GM12878 (cell line): ENCODE measurements around the gene SLC36A3. TPM values are rescaled to one million over a fixed set of nuclear protein-coding genes. Genes with fewer than 3 reads are reported as not detected.
A peak's percentile ranks its signal among the peaks of the same experiment; 100 is the strongest.

Source experiments
- ATAC-seq: fragments of 200-7000 bp; cut with Tn5 transposase; 3 replicates; pipeline ENCODE4 v1.9.1; 2020; ENCODE audit warnings: mild to moderate bottlenecking, moderate library complexity
- BruUV-seq: library from RNA; stranded (reverse); fragments of 400-500 nt; replicated peaks from 2 replicates; lab custom pipeline; 2021; lab: Mats Ljungman, UMichigan
- CTCF ChIA-PET: fragments of 300-600 bp; sonication (Branson Sonifier 250); formaldehyde crosslinking; extraction: SDS; loops from one replicate; lab custom pipeline; 2021; ENCODE audit warnings: inconsistent platforms; lab: Yijun Ruan, JAX
- POLR2A ChIA-PET: fragments of 350-600 bp; formaldehyde crosslinking; extraction: SDS; loops from one replicate; lab custom pipeline; 2021; ENCODE audit warnings: inconsistent platforms; lab: Charles Lee
- RAD21 ChIA-PET: fragments of 300-600 bp; sonication (Branson Sonifier 250); formaldehyde crosslinking; loops from one replicate; lab custom pipeline; 2023; ENCODE audit warnings: antibody characterized with exemption; ENCODE audit not compliant: unreplicated experiment; lab: Charles Lee
- SMC1A ChIA-PET: fragments of 300-600 bp; sonication (Branson Sonifier 250); formaldehyde crosslinking; loops from one replicate; lab custom pipeline; 2023; ENCODE audit not compliant: unreplicated experiment, uncharacterized antibody; lab: Charles Lee
- DNase-seq: peaks from one replicate; pipeline ENCODE4 v3.0.0-alpha.2; 2011; ENCODE audit warnings: low read depth, low spot score
- FAIRE-seq: peaks from 3 replicates; lab custom pipeline; 2011; peaks lifted over from hg19 to GRCh38; lab: Jason Lieb, UNC
- H2AFZ ChIP-seq: 2 replicates; pipeline ENCODE4 v1.6.0; 2011; ENCODE audit warnings: low read depth, low read length, control low read depth; ENCODE audit not compliant: control insufficient read depth
- H3K27ac ChIP-seq: 2 replicates; pipeline ENCODE4 v1.5.1; 2011; ENCODE audit warnings: control low read depth; ENCODE audit not compliant: control insufficient read depth, insufficient read depth
- H3K27me3 ChIP-seq, 2 experiments: replicated peaks in 1 of 2; 2 replicates each; pipeline versions ENCODE4 v1.6.0 to v1.6.1; 2011; ENCODE audit warnings: low read length in 1 of 2; ENCODE audit not compliant: control insufficient read depth in 2 of 2, insufficient read depth in 2 of 2
- H3K36me3 ChIP-seq, 2 experiments: 2 replicates each; pipeline ENCODE4 v1.5.1; 2011; ENCODE audit warnings: low read length in 1 of 2; ENCODE audit not compliant: control insufficient read depth in 2 of 2, insufficient read depth in 2 of 2
- H3K4me1 ChIP-seq: 2 replicates; pipeline ENCODE4 v1.6.1; 2011; ENCODE audit warnings: mild to moderate bottlenecking, low read length, moderate library complexity, mixed read lengths; ENCODE audit not compliant: control insufficient read depth, insufficient read depth
- H3K4me2 ChIP-seq: 2 replicates; pipeline ENCODE4 v1.6.0; 2011; ENCODE audit warnings: control low read depth; ENCODE audit not compliant: control insufficient read depth, insufficient read depth
- H3K4me3 ChIP-seq: fragments of 200-600 bp; sonication (generic); 2 replicates; pipeline ENCODE4 v1.5.1; 2016
- H3K79me2 ChIP-seq: 2 replicates; pipeline ENCODE4 v1.6.0; 2011; ENCODE audit warnings: low read length; ENCODE audit not compliant: control insufficient read depth, insufficient read depth
- H3K9ac ChIP-seq: 2 replicates; pipeline ENCODE4 v1.8.0; 2011; ENCODE audit warnings: low read length, control low read depth, mixed read lengths; ENCODE audit not compliant: control insufficient read depth, insufficient read depth
- H3K9me3 ChIP-seq: replicated peaks from 3 replicates; pipeline ENCODE4 v1.5.1; 2011; ENCODE audit warnings: mild to moderate bottlenecking, low read length; ENCODE audit not compliant: control insufficient read depth, insufficient read depth
- H4K20me1 ChIP-seq: 2 replicates; pipeline ENCODE4 v1.6.0; 2011; ENCODE audit not compliant: control insufficient read depth, insufficient read depth
- CBFB ChIP-seq: IDR thresholded peaks from 2 replicates; pipeline ENCODE4 v1.6.1; 2016; ENCODE audit warnings: antibody characterized with exemption, low read depth
- CHD1 ChIP-seq: IDR thresholded peaks from 2 replicates; pipeline ENCODE4 v1.6.1; 2012; ENCODE audit warnings: low read depth, low read length, improper control_type of control experiment
- GATAD2B ChIP-seq: fragments of 450-650 bp; conservative IDR thresholded peaks from 2 replicates; pipeline ENCODE4 v1.6.1; 2017; ENCODE audit warnings: low read depth, mild to moderate bottlenecking, moderate library complexity
- WGBS: methylation state at CpG from one replicate; pipeline ENCODE4 v1.1.6; 2016; ENCODE audit warnings: low lambda C conversion rate; ENCODE audit not compliant: insufficient replicate concordance, insufficient coverage; ENCODE audit errors: missing lambda C conversion rate; 5-methylcytosine and 5-hydroxymethylcytosine counted together
- in situ Hi-C: fragments of 300-500 bp; cut with MboI; formaldehyde crosslinking; loops from 9 replicates; pipeline ENCODE4 v1.14.3; 2018; ENCODE audit warnings: mixed read lengths
- intact Hi-C: fragments of 100-400 bp; cut with micrococcal nuclease; formaldehyde crosslinking; loops from one replicate; pipeline ENCODE4 v1.14.2; 2022; ENCODE audit not compliant: unreplicated experiment
- polyA plus RNA-seq, 11 experiments: library from polyadenylated mRNA; depleted of rRNA in 4 of 11; unstranded in 6 of 11; stranded (reverse) in 5 of 11; fragments of >200 nt; fragmentation: Nextera tagmentation in 4 of 11; fragmentation: Illumina TruSeq in 1 of 11; extraction: Ambion mirVana in 4 of 11; extraction: Trizol in 1 of 11; gene quantifications; 1 replicate in 1 of 11; 2 replicates in 10 of 11; pipeline versions ENCODE4 v1.2.1 to v1.2.3, GENCODE V29; 2011 to 2016; ENCODE audit warnings: inconsistent platforms in 2 of 11, missing spikeins in 2 of 11, low read depth in 1 of 11
- total RNA-seq, 4 experiments: library from RNA; depleted of rRNA in 3 of 4; stranded (reverse); fragments of >200 nt in 3 of 4; fragmentation: Illumina TruSeq in 1 of 4; extraction: Trizol in 1 of 4; gene quantifications; 2 replicates each; pipeline versions ENCODE4 v1.2.1 to v1.2.3, GENCODE V29; 2013 to 2021
- TF ChIP-seq, protein P1 (sequence below): fragments of 450-650 bp; IDR thresholded peaks from 2 replicates; pipeline ENCODE4 v1.6.1; 2017; ENCODE audit warnings: mild to moderate bottlenecking, low read depth, inconsistent platforms; ENCODE audit not compliant: poor library complexity, severe bottlenecking

The SLC36A3 gene
- total and polyA plus RNA-seq, 10 of the 15 experiments (the other 5 are each of a cell fraction or from before 2014, with no cell fraction given): 0.03 TPM; not detected in 9

DNA sequence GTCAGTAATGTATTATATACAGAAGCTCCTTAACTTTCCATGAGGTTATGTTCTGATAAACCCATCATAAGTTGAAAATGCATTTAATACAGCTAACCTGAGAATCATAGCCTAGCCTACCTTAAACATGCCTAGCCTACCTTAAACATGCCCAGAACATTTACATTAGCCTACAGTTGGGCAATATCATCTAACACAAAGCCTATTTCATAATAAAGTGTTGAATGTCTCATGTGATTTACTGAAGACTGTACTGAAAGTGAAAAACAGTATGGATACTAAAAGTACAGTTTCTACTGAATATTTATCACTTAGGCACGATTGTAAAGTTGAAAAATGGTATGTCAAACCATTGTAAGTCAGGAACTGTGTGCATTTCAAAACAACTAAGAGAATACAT, 49.0 kb downstream of the SLC36A3 start (continued):
- TF ChIP-seq, protein P1, sequence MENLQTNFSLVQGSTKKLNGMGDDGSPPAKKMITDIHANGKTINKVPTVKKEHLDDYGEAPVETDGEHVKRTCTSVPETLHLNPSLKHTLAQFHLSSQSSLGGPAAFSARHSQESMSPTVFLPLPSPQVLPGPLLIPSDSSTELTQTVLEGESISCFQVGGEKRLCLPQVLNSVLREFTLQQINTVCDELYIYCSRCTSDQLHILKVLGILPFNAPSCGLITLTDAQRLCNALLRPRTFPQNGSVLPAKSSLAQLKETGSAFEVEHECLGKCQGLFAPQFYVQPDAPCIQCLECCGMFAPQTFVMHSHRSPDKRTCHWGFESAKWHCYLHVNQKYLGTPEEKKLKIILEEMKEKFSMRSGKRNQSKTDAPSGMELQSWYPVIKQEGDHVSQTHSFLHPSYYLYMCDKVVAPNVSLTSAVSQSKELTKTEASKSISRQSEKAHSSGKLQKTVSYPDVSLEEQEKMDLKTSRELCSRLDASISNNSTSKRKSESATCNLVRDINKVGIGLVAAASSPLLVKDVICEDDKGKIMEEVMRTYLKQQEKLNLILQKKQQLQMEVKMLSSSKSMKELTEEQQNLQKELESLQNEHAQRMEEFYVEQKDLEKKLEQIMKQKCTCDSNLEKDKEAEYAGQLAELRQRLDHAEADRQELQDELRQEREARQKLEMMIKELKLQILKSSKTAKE: no peak

GRCh38 chr5:151253605-151253950, 50.0 kb downstream of the SLC36A3 start:
- Histone ChIP-seq H3K9me3 (no peaks in the 10 kb centered on the region), H3K27ac (peak overlapping the region; percentile 69), H3K4me3 (peak overlapping the region; percentile 98), H3K79me2 (peaks cover 56% of the 10 kb centered on the region), H3K4me2 (peak overlapping the region; percentile 46), H3K27me3 (no peaks in the 10 kb centered on the region)
- intact Hi-C loops: loop anchor here (2.0 to 10.0 kb wide), 4 partner anchors 39 to 519 kb away; partner anchors contain the start of genes ANXA6 and G3BP1
- ChIA-PET RAD21 (interaction anchor here (0.9 to 9.4 kb wide), 14 partner anchors 13 to 172 kb away, joined by 3 to 156 read pairs (median 10); partner anchors contain the start of gene CCDC69), POLR2A (interaction anchor here (1.1 to 8.5 kb wide), 10 partner anchors 12 to 628 kb away, joined by 3 to 216 read pairs (median 8); partner anchors contain the start of genes ANXA6 and CCDC69)
- DNase-seq (no peak), ATAC-seq (no peak)
- TF ChIP-seq GATAD2B (peak; percentile 0; the same call in 1 of the 2 replicates), CHD1 (0 out of 2 replicates have a peak, but pooled peaks have one; percentile 27), CBFB (no peak)
- TF ChIP-seq, all 136 proteins: peak for 2
- no peaks in the 10 kb centered on the region for H4K20me1 ChIP-seq
- no peak overlapping the region for H2AFZ ChIP-seq
- CTCF ChIA-PET: interaction anchor here (0.7 to 6.2 kb wide), 9 partner anchors 14 to 205 kb away, joined by 3 to 62 read pairs (median 6); partner anchors contain the start of gene CCDC69
- in situ Hi-C loops: no loop called here
- no peak for FAIRE-seq
- peak overlapping the region; percentile 75 for H3K9ac ChIP-seq
- no peaks in the 10 kb centered on the region for H3K36me3 ChIP-seq
- WGBS: 4% methylated on average over 5 of the region's 5 CpGs
- H3K4me1 ChIP-seq: peaks cover 30% of the 10 kb centered on the region
- SMC1A ChIA-PET: interaction anchor here (1.0 to 10.0 kb wide), 10 partner anchors 14 to 202 kb away, joined by 3 to 227 read pairs (median 6); partner anchors contain the start of gene CCDC69
- no TSS peak for BruUV-seq
